Testis (tissue), 3 donors: ENCODE data around the gene DCDC1. TPM values are rescaled to one million over a fixed set of nuclear protein-coding genes. Genes with fewer than 3 reads are reported as not detected.
A peak's percentile ranks its signal among the peaks of the same experiment; 100 is the strongest.

Experiments
- DNase-seq: peaks from one replicate; pipeline ENCODE4 v3.0.0-alpha.2; 2019
- H3K27ac ChIP-seq, 2 donors: fragments of 200-600 bp; sonication (generic); one replicate each; pipeline ENCODE4 v1.5.1; 2019
- H3K27me3 ChIP-seq: fragments of 200-600 bp; sonication (generic); one replicate; pipeline ENCODE4 v1.5.1; 2019
- H3K36me3 ChIP-seq: fragments of 200-600 bp; sonication (generic); one replicate; pipeline ENCODE4 v1.5.1; 2017; ENCODE audit warnings: low read depth; ENCODE audit errors: missing control alignments
- H3K4me1 ChIP-seq: fragments of 200-600 bp; sonication (generic); one replicate; pipeline ENCODE4 v1.5.1; 2019
- H3K4me3 ChIP-seq, 2 donors: fragments of 200-600 bp; sonication (generic); one replicate each; pipeline ENCODE4 v1.5.1; 2017 to 2019
- H3K9me3 ChIP-seq: fragments of 200-600 bp; sonication (generic); one replicate; pipeline ENCODE4 v1.5.1; 2017
- CTCF ChIP-seq, 3 experiments: fragments of 450-650 bp in 2 of 3; fragments of 200-600 bp in 1 of 3; sonication (generic) in 1 of 3; IDR thresholded peaks; one replicate each; pipeline ENCODE4 v1.5.1; 2016 to 2019; ENCODE audit warnings: antibody characterized with exemption in 3 of 3, mild to moderate bottlenecking in 2 of 3, moderate library complexity in 1 of 3
- POLR2A ChIP-seq: fragments of 450-650 bp; IDR thresholded peaks from one replicate; pipeline ENCODE4 v1.6.1; 2017; ENCODE audit warnings: antibody characterized with exemption, mild to moderate bottlenecking, moderate library complexity
- WGBS, 2 donors: methylation state at CpG; one replicate each; pipeline ENCODE4 v1.1.5; 2018; 5-methylcytosine and 5-hydroxymethylcytosine counted together
- intact Hi-C: fragments of 100-400 bp; cut with DNase I; formaldehyde crosslinking; loops from one replicate; pipeline ENCODE4 v1.15.1; 2023; ENCODE audit warnings: low total_unique reads
- polyA plus RNA-seq: library from polyadenylated mRNA; stranded (reverse); fragments of 350-450 nt; fragmentation: Illumina TruSeq; extraction: RNeasy Lipid Tissue Mini Kit (QIAGEN cat#74804); gene quantifications from one replicate; pipeline ENCODE4 v1.2.3, GENCODE V29; 2014; ENCODE audit warnings: low read depth, low replicate concordance; ENCODE audit not compliant: insufficient read depth
- total RNA-seq, 2 donors: library from RNA; depleted of rRNA; stranded (reverse); fragments of >200 nt; gene quantifications; one replicate each; pipeline ENCODE4 v1.2.3, GENCODE V29; 2016

Gene DCDC1
- total and polyA plus RNA-seq, 3 donors from 2014 or later, result 10.4 to 23.7 (median 12.3) TPM

- Histone ChIP-seq H3K36me3 (no peaks in the 10 kb centered on the region), H3K27ac (no peak overlapping the region), H3K4me1 (no peaks in the 10 kb centered on the region), H3K9me3 (no peaks in the 10 kb centered on the region), H3K27me3 (no peaks in the 10 kb centered on the region), H3K4me3 (no peak overlapping the region)
- WGBS, 2 donors, result 61 to 66% methylated on average over 5 of the region's 5 CpGs
- no peak for DNase-seq
- TF ChIP-seq CTCF (IDR thresholded peaks at IDR 0.05) (peak in 2 of 3 experiments; percentile 23 to 44), POLR2A (no peak)
- intact Hi-C loops, result no loop called here
These were observed 27.8 kb upstream of the DCDC1 start for GRCh38 chr11:31397239-31397834.

- DNase-seq, result no peak
- WGBS, 2 donors, result 68 to 69% methylated on average over 2 of the region's 2 CpGs
- no peak overlapping the region for H3K4me3 ChIP-seq
- no peaks in the 10 kb centered on the region for H3K4me1 ChIP-seq
- no peaks in the 10 kb centered on the region for H3K27me3 ChIP-seq
- no peaks in the 10 kb centered on the region for H3K36me3 ChIP-seq
- intact Hi-C loops, result no loop called here
- no peaks in the 10 kb centered on the region for H3K9me3 ChIP-seq
- TF ChIP-seq CTCF (IDR thresholded peaks at IDR 0.05), result no peak
- TF ChIP-seq POLR2A, result no peak
- no peak overlapping the region for H3K27ac ChIP-seq
These were observed 17.8 kb upstream of the DCDC1 start for GRCh38 chr11:31387379-31387778.

GRCh38 chr11:31383116-31383515 is 13.6 kb upstream of the DCDC1 start:
- WGBS, 2 donors, result 64 to 70% methylated on average over 1 of the region's 1 CpG
- TF ChIP-seq CTCF (IDR thresholded peaks at IDR 0.05) (no peak), POLR2A (no peak)

GRCh38 chr11:31375879-31376278 is 6.3 kb upstream of the DCDC1 start:
- 94 to 96% methylated on average over 5 of the region's 5 CpGs for WGBS, 2 donors
- no peaks in the 10 kb centered on the region for H3K4me1 ChIP-seq
- H3K9me3 ChIP-seq, result no peaks in the 10 kb centered on the region
- TF ChIP-seq CTCF (IDR thresholded peaks at IDR 0.05), result no peak
- no peak for TF ChIP-seq POLR2A
- no peaks in the 10 kb centered on the region for H3K36me3 ChIP-seq
- no peak for DNase-seq
- no peak overlapping the region for H3K4me3 ChIP-seq
- intact Hi-C loops, result no loop called here
- H3K27me3 ChIP-seq, result no peaks in the 10 kb centered on the region
- no peak overlapping the region for H3K27ac ChIP-seq

More at GRCh38 chr11:31383116-31383515, 13.6 kb upstream of the DCDC1 start:
- DNase-seq, result no peak
- Histone ChIP-seq H3K4me3 (no peak overlapping the region), H3K9me3 (no peaks in the 10 kb centered on the region), H3K36me3 (no peaks in the 10 kb centered on the region), H3K27me3 (no peaks in the 10 kb centered on the region), H3K27ac (no peak overlapping the region), H3K4me1 (no peaks in the 10 kb centered on the region)
- intact Hi-C loops, result no loop called here

GRCh38 chr11:31366795-31367194 is 2.7 kb downstream of the DCDC1 start:
- DNase-seq, result no peak
- 83 to 86% methylated on average over 4 of the region's 4 CpGs for WGBS, 2 donors
- no peaks in the 10 kb centered on the region for H3K27me3 ChIP-seq
- no peaks in the 10 kb centered on the region for H3K36me3 ChIP-seq
- H3K9me3 ChIP-seq, result no peaks in the 10 kb centered on the region
- no peaks in the 10 kb centered on the region for H3K4me1 ChIP-seq
- no peak for TF ChIP-seq CTCF (IDR thresholded peaks at IDR 0.05)
- no peak for TF ChIP-seq POLR2A
- H3K27ac ChIP-seq, result no peak overlapping the region
- H3K4me3 ChIP-seq, result no peak overlapping the region
- intact Hi-C loops, result no loop called here
